T-cell (primary cell): ENCODE results near the gene UBE2I. TPM values are rescaled to one million over a fixed set of nuclear protein-coding genes. Genes with fewer than 3 reads are reported as not detected.

ENCODE experiments used
- ATAC-seq, 4 experiments: fragments of 200-7000 bp in 3 of 4; fragments of 150-1000 bp in 1 of 4; cut with Tn5 transposase; replicated peaks in 1 of 4; 1 replicate in 3 of 4; 2 replicates in 1 of 4; pipeline ENCODE4 v1.10.0; 2021; ENCODE audit warnings: moderate library complexity in 3 of 4, mild to moderate bottlenecking in 2 of 4, moderate number of reproducible peaks in 1 of 4
- CTCF ChIA-PET, 2 donors: fragments of 300-600 bp; sonication (Branson Sonifier 250); formaldehyde crosslinking; loops; one replicate each; lab custom pipeline; 2022; ENCODE audit warnings: antibody characterized with exemption in 2 of 2; lab: Charles Lee
- POLR2A ChIA-PET, 2 donors: fragments of 300-600 bp; sonication (Branson Sonifier 250); formaldehyde crosslinking; loops; one replicate each; lab custom pipeline; 2022; ENCODE audit warnings: antibody characterized with exemption in 2 of 2; lab: Charles Lee
- DNase-seq, 35 experiments: peaks; one replicate each; pipeline versions ENCODE4 v3.0.0 to v3.0.0-alpha.2; 2013 to 2023
- H3K27ac ChIP-seq: one replicate; pipeline ENCODE4 v1.5.1; 2013; ENCODE audit warnings: low read length
- H3K27me3 ChIP-seq, 2 experiments: replicated peaks in 1 of 2; 1 replicate in 1 of 2; 2 replicates in 1 of 2; pipeline versions ENCODE4 v1.6.1 to v1.7.0; 2013; ENCODE audit warnings: low read length in 1 of 2, mixed read lengths in 1 of 2; ENCODE audit not compliant: control insufficient read depth in 2 of 2, insufficient read depth in 2 of 2; ENCODE audit errors: extremely low read depth in 1 of 2
- H3K36me3 ChIP-seq, 2 donors: 1 replicate in 1 of 2; 2 replicates in 1 of 2; pipeline versions ENCODE4 v1.6.1 to v1.7.0; 2013; ENCODE audit warnings: low read length in 1 of 2; ENCODE audit not compliant: control insufficient read depth in 2 of 2, insufficient read depth in 1 of 2; ENCODE audit errors: extremely low read depth in 1 of 2
- H3K4me1 ChIP-seq, 2 experiments: 1 replicate in 1 of 2; 2 replicates in 1 of 2; pipeline versions ENCODE4 v1.6.1 to v1.7.0; 2013; ENCODE audit warnings: low read length in 2 of 2, mixed read lengths in 1 of 2; ENCODE audit not compliant: insufficient read depth in 2 of 2, control insufficient read depth in 1 of 2; ENCODE audit errors: extremely low read depth in 1 of 2
- H3K4me3 ChIP-seq, 2 donors: 1 replicate in 1 of 2; 2 replicates in 1 of 2; pipeline versions ENCODE4 v1.5.1 to v1.7.0; 2013; ENCODE audit warnings: mild to moderate bottlenecking in 2 of 2, low read length in 1 of 2, moderate library complexity in 1 of 2; ENCODE audit not compliant: control insufficient read depth in 1 of 2; ENCODE audit errors: extremely low read depth in 1 of 2
- H3K9me3 ChIP-seq: 2 replicates; pipeline ENCODE4 v1.7.0; 2013
- H3K27ac Mint-ChIP-seq, 2 donors: one replicate each; pipeline ENCODE4 v1.8.0; 2020 to 2021; ENCODE audit warnings: mild to moderate bottlenecking in 2 of 2, mixed read lengths in 2 of 2
- H3K27me3 Mint-ChIP-seq, 2 donors: one replicate each; pipeline ENCODE4 v1.8.0; 2021 to 2022; ENCODE audit warnings: mixed read lengths in 2 of 2
- H3K36me3 Mint-ChIP-seq: one replicate; pipeline ENCODE4 v1.8.0; 2021; ENCODE audit warnings: mixed read lengths
- H3K4me1 Mint-ChIP-seq, 3 donors: one replicate each; pipeline ENCODE4 v1.8.0; 2020 to 2022; ENCODE audit warnings: mixed read lengths in 3 of 3, mild to moderate bottlenecking in 1 of 3
- H3K4me3 Mint-ChIP-seq, 3 donors: one replicate each; pipeline ENCODE4 v1.8.0; 2020 to 2022; ENCODE audit warnings: mild to moderate bottlenecking in 3 of 3, mixed read lengths in 3 of 3, moderate library complexity in 3 of 3
- H3K9me3 Mint-ChIP-seq, 3 donors: one replicate each; pipeline ENCODE4 v1.8.0; 2020 to 2022; ENCODE audit warnings: mixed read lengths in 3 of 3
- WGBS: methylation state at CpG from one replicate; pipeline ENCODE4 v1.1.5; 2013; ENCODE audit warnings: missing lambda C conversion rate; ENCODE audit not compliant: insufficient coverage; 5-methylcytosine and 5-hydroxymethylcytosine counted together
- total RNA-seq, 35 experiments: library from RNA in 6 of 35; stranded (reverse) in 6 of 35; fragments of 120-200 nt in 1 of 35; gene quantifications; one replicate each; pipeline versions ENCODE4 v1.2.1 to v1.2.4 and lab custom pipeline; 2013 to 2026

The UBE2I gene
- total RNA-seq, 5 donors from 2014 or later (not counting 1 experiment from before 2014, with no cell fraction given): 173 to 247 (median 190) TPM

GRCh38 chr16:1372292-1372950, 63.0 kb downstream of the UBE2I start:
- no peaks in the 10 kb centered on the region for H3K9me3 Mint-ChIP-seq
- no peaks in the 10 kb centered on the region for H3K27me3 ChIP-seq
- ATAC-seq (no peak), DNase-seq (no peak)
- no peaks in the 10 kb centered on the region for H3K9me3 ChIP-seq
- H3K4me3 ChIP-seq: no peak overlapping the region
- no peaks in the 10 kb centered on the region for H3K4me1 ChIP-seq
- no peak overlapping the region for H3K27ac Mint-ChIP-seq
- ChIA-PET POLR2A (no interaction called here), CTCF (interaction anchor here in 1 of 2 donors (0.7 kb wide), 1 partner anchor 88 kb away, joined by 3 read pairs; no protein-coding TSS in a partner anchor)
- 90% methylated on average over 2 of the region's 21 CpGs for WGBS
- H3K36me3 ChIP-seq: peaks cover 9 to 26% of the 10 kb centered on the region in 2 donors
- H3K27me3 Mint-ChIP-seq: no peaks in the 10 kb centered on the region
- H3K36me3 Mint-ChIP-seq: peaks cover 3% of the 10 kb centered on the region
- H3K4me1 Mint-ChIP-seq: no peaks in the 10 kb centered on the region
- H3K4me3 Mint-ChIP-seq: no peak overlapping the region
- no peak overlapping the region for H3K27ac ChIP-seq

DNA sequence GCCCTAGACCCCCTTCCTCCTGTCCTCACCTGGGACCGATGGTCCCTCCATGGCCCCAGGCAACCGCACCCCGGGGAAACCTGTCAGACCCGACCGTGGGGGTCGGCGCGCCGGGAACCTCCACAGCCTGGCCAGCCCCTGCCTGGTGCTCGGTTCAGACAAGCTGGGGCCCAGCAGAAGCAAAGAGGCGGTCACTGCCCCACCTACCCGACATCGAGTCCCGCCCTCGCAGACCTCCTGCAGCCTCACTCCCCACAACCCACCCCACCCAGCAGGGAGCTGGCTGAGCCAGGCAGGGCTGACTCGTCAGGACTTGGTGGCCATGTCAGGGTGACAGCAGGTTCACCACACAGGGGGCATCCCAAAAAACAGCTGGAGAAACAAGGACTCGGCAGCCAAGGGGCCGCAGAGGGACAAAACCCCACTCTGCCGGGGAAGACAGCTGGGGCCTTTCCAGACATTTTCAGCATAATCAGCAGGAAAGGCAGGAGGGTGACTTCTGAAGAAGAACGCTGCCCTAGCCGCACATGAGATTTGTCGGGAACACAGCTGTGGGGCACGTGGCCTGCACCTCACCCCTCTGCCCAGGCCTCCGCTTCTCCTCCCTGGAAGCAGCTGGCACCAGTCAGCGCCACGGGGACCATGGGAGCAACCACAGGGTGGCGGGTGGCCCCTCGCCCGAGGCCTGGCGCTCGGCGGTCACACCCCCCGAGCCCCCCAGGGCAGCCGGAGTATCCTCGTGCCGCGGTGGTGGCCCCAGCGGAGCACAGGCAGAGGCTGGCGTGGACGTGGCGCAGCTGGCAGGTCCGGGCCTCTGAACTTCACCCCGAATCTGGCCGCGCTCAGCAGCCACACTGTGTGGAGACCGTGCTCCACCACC, 65.2 kb downstream of the UBE2I start:
- whole genome bisulfite sequencing: 96% methylated on average over 44 of the region's 46 CpGs
- DNase-seq (no peak), ATAC-seq (no peak)
- Mint-ChIP-seq H3K4me3 (no peak overlapping the region), H3K4me1 (peaks cover 9 to 14% (median 10%) of the 10 kb centered on the region in 3 donors), H3K36me3 (peaks cover 3% of the 10 kb centered on the region), H3K9me3 (no peaks in the 10 kb centered on the region), H3K27ac (no peak overlapping the region), H3K27me3 (no peaks in the 10 kb centered on the region)
- H3K4me1 ChIP-seq: peaks cover 0 to 12% of the 10 kb centered on the region in 2 experiments
- H3K36me3 ChIP-seq: peaks cover 18 to 20% of the 10 kb centered on the region in 2 donors
- peaks cover 0 to 2% of the 10 kb centered on the region in 2 experiments for H3K27me3 ChIP-seq
- POLR2A ChIA-PET: interaction anchor here in 1 of 2 donors (0.7 kb wide), 1 partner anchor 32 kb away, joined by 3 read pairs; no protein-coding TSS in a partner anchor
- no peaks in the 10 kb centered on the region for H3K9me3 ChIP-seq
- H3K4me3 ChIP-seq: no peak overlapping the region
- no peak overlapping the region for H3K27ac ChIP-seq
- CTCF ChIA-PET: no interaction called here

GRCh38 chr16:1375298-1375640, 65.8 kb downstream of the UBE2I start:
- Mint-ChIP-seq H3K9me3 (no peaks in the 10 kb centered on the region), H3K4me3 (no peak overlapping the region), H3K36me3 (peaks cover 3% of the 10 kb centered on the region), H3K27me3 (no peaks in the 10 kb centered on the region), H3K27ac (no peak overlapping the region), H3K4me1 (peaks cover 13 to 19% (median 14%) of the 10 kb centered on the region in 3 donors)
- H3K36me3 ChIP-seq: peaks cover 16 to 18% of the 10 kb centered on the region in 2 donors
- CTCF ChIA-PET: no interaction called here
- H3K4me3 ChIP-seq: no peak overlapping the region
- 96% methylated on average over 20 of the region's 24 CpGs for WGBS
- no peak for ATAC-seq
- no peak for DNase-seq
- POLR2A ChIA-PET: no interaction called here
- H3K27me3 ChIP-seq: peaks cover 0 to 2% of the 10 kb centered on the region in 2 experiments
- peaks cover 3 to 18% of the 10 kb centered on the region in 2 experiments for H3K4me1 ChIP-seq
- H3K27ac ChIP-seq: no peak overlapping the region
- no peaks in the 10 kb centered on the region for H3K9me3 ChIP-seq

GRCh38 chr16:1375741-1376410, 66.4 kb downstream of the UBE2I start:
- ChIA-PET CTCF (no interaction called here), POLR2A (no interaction called here)
- Histone ChIP-seq H3K27ac (no peak overlapping the region), H3K36me3 (peaks cover 14 to 18% of the 10 kb centered on the region in 2 donors), H3K27me3 (peaks cover 0 to 2% of the 10 kb centered on the region in 2 experiments), H3K4me1 (peaks cover 3 to 20% of the 10 kb centered on the region in 2 experiments), H3K4me3 (no peak overlapping the region), H3K9me3 (no peaks in the 10 kb centered on the region)
- Mint-ChIP-seq H3K4me3 (no peak overlapping the region), H3K27me3 (no peaks in the 10 kb centered on the region), H3K9me3 (no peaks in the 10 kb centered on the region), H3K4me1 (peaks cover 15 to 20% (median 16%) of the 10 kb centered on the region in 3 donors), H3K36me3 (peaks cover 3% of the 10 kb centered on the region), H3K27ac (no peak overlapping the region)
- DNase-seq (no peak), ATAC-seq (no peak)
- 96% methylated on average over 14 of the region's 19 CpGs for WGBS

Other genes starting within 250 kb of the UBE2I start
- gene SSTR5, start 236.9 kb upstream of the UBE2I start, total RNA-seq: not detected
- not detected for gene C1QTNF8, start 213.4 kb upstream of the UBE2I start, total RNA-seq
- 1 to 10 TPM; 3.4 to 8.2 (median 4.8) TPM for gene CACNA1H, start 156.5 kb upstream of the UBE2I start, total RNA-seq
- gene TPSG1, start 84.4 kb upstream of the UBE2I start, total RNA-seq: not detected
- 1 to 10 TPM in 1 of 5 donors, under 1 TPM in 3, not detected in 1; 0.32 to 4.3 (median 0.52) TPM for gene TPSB2, start 79.5 kb upstream of the UBE2I start, total RNA-seq
- gene TPSAB1, start 68.9 kb upstream of the UBE2I start, total RNA-seq: 1 to 10 TPM in 2 of 5 donors, under 1 TPM in 1, not detected in 2; 0.39 to 1.6 (median 1.2) TPM
- gene TPSD1, start 53.6 kb upstream of the UBE2I start, total RNA-seq: under 1 TPM in 4 of 5 donors, not detected in 1; 0.28 to 0.40 (median 0.31) TPM
- gene BAIAP3, start 24.0 kb downstream of the UBE2I start, total RNA-seq: 10 to 100 TPM in 4 of 5 donors, 1 to 10 TPM in 1; 9.1 to 12.8 (median 12.7) TPM
- gene TSR3, start 42.2 kb downstream of the UBE2I start, total RNA-seq: 10 to 100 TPM; 25.4 to 53.1 (median 48.1) TPM
- gene GNPTG, start 42.3 kb downstream of the UBE2I start, total RNA-seq: 10 to 100 TPM; 42.6 to 66.5 (median 63.1) TPM
- gene UNKL, start 105.1 kb downstream of the UBE2I start, total RNA-seq: 100 to 1,000 TPM in 3 of 5 donors, 10 to 100 TPM in 2; 85.3 to 131 (median 113) TPM
- gene UQCC4, start 111.1 kb downstream of the UBE2I start, total RNA-seq: 10 to 100 TPM in 3 of 5 donors, 1 to 10 TPM in 2; 8.4 to 12.9 (median 10.8) TPM
- 1 to 10 TPM in 2 of 5 donors, under 1 TPM in 3; 0.36 to 1.6 (median 0.90) TPM for gene PERCC1, start 121.4 kb downstream of the UBE2I start, total RNA-seq
- gene CCDC154, start 134.9 kb downstream of the UBE2I start, total RNA-seq: 1 to 10 TPM; 2.5 to 9.3 (median 6.5) TPM
- 100 to 1,000 TPM in 3 of 5 donors, 10 to 100 TPM in 2; 77.1 to 141 (median 114) TPM for gene CLCN7, start 165.4 kb downstream of the UBE2I start, total RNA-seq
- under 1 TPM in 1 of 5 donors, not detected in 4; 0.26 TPM for gene PTX4, start 179.3 kb downstream of the UBE2I start, total RNA-seq
- gene TELO2, start 183.7 kb downstream of the UBE2I start, total RNA-seq: 10 to 100 TPM; 36.0 to 73.0 (median 56.1) TPM
- 100 to 1,000 TPM in 3 of 5 donors, 10 to 100 TPM in 2; 33.1 to 158 (median 115) TPM for gene TMEM204, start 224.0 kb downstream of the UBE2I start, total RNA-seq